Inflammatory macrophage treated with lipopolysaccharide for 1 hour (primary cell): ENCODE measurements around the gene KIRREL3.

ENCODE experiments used
- DNase-seq, 2 donors: peaks; one replicate each; pipeline ENCODE4 v3.0.0-alpha.2; 2020 to 2022

KIRREL3 gene

GRCh38 chr11:126658306-126659056, 342.1 kb downstream of the KIRREL3 start:
- DNase-seq: no peak

GRCh38 chr11:126655807-126656128, 344.8 kb downstream of the KIRREL3 start:
- no peak for DNase-seq

GRCh38 chr11:126654886-126655806, 345.4 kb downstream of the KIRREL3 start:
- no peak for DNase-seq

GRCh38 chr11:126653040-126653439, 347.5 kb downstream of the KIRREL3 start:
- DNase-seq: no peak

- no peak for DNase-seq
These were observed 352.8 kb downstream of the KIRREL3 start for GRCh38 chr11:126647735-126648134.

- no peak for DNase-seq
These were observed 353.6 kb downstream of the KIRREL3 start for GRCh38 chr11:126646701-126647557.

- DNase-seq: no peak
These were observed 355.4 kb downstream of the KIRREL3 start for GRCh38 chr11:126645186-126645585.

- DNase-seq: no peak
These were observed 360.4 kb downstream of the KIRREL3 start for GRCh38 chr11:126640186-126640585.

GRCh38 chr11:126639692-126640091, 360.9 kb downstream of the KIRREL3 start:
- DNase-seq: no peak

GRCh38 chr11:126638648-126639047, 361.9 kb downstream of the KIRREL3 start:
- DNase-seq: no peak

- DNase-seq: no peak
These were observed 362.8 kb downstream of the KIRREL3 start for GRCh38 chr11:126637795-126638175.

- DNase-seq: no peak
These were observed 363.4 kb downstream of the KIRREL3 start for GRCh38 chr11:126636911-126637794.

GRCh38 chr11:126635511-126635910, 365.1 kb downstream of the KIRREL3 start:
- no peak for DNase-seq

GRCh38 chr11:126634963-126635362, 365.6 kb downstream of the KIRREL3 start:
- DNase-seq: no peak

GRCh38 chr11:126633330-126633729, 367.2 kb downstream of the KIRREL3 start:
- DNase-seq: no peak

- no peak for DNase-seq
These were observed 369.4 kb downstream of the KIRREL3 start for GRCh38 chr11:126630893-126631798.

- no peak for DNase-seq
These were observed 370.1 kb downstream of the KIRREL3 start for GRCh38 chr11:126630488-126630887.

- DNase-seq: no peak
These were observed 371.6 kb downstream of the KIRREL3 start for GRCh38 chr11:126628790-126629621.

GRCh38 chr11:126628450-126628789, 372.1 kb downstream of the KIRREL3 start:
- DNase-seq: no peak

- DNase-seq: no peak
These were observed 373.1 kb downstream of the KIRREL3 start for GRCh38 chr11:126627421-126627820.
